Stimulated activated CD4-positive, alpha-beta T cell treated with anti-CD3 and anti-CD28 coated beads, Interleukin-12 subunit alpha, Interleukin-12 subunit beta, amount 100 ng/mL, for 48 hours (primary cell): ENCODE results near the gene GRB2.
A peak's percentile ranks its signal among the peaks of the same experiment; 100 is the strongest.
"Not testable (repeated sequence)": the region's sequence is repeated elsewhere in the genome, so short reads cannot be mapped to it uniquely, and the experiment has no call there.

Experiments
- DNase-seq, 3 donors: peaks; one replicate each; pipeline ENCODE4 v3.0.0-alpha.2; 2020; ENCODE audit warnings: low read depth in 2 of 3, low spot score in 1 of 3

GRB2 gene

DNA sequence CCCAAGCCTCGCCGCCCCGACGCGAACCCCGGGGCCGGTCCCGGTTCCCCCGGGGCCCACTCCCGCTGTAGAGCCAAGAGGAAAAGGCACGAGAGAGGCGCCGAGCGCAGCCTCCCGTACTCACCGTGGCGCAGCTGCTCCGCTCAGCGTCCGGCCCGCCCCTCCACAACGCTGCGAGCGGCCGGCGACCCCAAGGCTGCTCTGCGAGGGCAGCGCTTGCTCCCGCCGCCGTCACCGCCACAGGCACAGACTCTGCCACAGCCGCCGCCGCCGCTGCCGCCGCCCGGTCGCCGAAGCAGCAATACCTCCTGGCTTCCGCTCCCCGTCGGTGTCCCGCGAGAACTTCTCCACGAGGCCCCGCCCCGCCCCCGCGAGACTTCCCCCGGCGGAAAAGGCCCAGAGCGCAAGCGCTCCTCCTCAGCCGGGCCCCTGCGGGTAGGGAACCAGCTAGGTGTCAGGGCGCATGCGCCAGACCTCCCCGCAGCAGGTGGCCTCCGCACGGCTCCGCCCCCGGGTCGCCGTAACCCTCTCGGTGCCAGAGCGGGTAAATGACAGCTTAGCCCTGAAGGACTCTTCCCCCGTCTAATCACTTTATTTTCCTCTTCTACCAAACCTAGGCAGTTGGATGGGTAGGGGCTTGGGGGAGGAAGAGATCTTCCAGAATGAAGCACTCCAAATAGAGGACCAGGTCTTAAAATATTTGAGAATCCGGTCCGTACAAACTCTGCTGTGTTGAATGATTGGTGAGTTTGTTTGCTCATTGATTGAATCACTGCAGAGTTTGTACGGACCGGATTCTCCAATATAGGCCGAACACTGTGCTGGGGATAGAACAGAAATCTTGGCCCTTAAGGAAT, at the start of gene GRB2:
GRB2 (minus strand) TSS at position 314 of the 857 bp plus-strand sequence. CDS start 12,050 bp downstream, outside the sequence.
- DNase-seq = peak; percentile 99 to 100 (median 100)

DNA sequence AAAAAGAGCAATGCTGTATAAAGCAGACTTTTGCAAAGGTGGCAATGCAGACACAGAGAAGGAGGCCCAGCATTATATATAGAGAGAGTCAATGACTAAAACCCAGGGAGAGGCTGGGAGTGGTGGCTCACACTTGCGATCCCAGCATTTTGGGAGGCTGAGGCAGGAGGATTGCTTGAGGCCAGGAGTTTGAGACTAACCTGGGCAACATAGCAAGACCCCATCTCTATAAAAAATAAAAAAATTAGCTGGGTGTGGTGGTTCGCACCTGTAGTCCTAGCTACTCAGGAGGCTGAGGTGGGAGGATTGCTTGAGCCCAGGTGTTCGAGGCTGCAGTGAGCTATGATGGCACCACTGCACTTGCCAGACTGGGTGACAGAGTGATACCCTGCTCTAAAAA, 49.2 kb upstream of the GRB2 start:
- DNase-seq = not testable (repeated sequence)

DNA sequence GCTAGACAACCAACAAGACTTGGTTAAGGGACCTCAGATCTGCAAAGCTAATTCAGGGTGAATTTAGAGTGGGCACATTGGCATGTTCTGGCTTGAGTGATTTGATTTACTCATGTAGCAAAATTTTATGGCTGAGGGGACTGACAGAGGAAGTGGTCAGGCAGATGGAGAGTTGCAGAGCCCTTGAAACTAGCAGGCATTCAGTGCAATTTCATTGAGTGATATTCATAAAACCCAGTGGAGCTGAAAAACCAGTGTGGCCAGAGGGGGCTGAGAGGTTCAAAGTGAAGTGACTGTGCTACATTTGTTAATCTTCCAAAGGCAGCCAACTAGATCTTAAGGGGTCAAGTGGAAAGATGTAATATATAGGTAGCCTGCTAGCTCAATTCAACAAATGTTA, 48.7 kb upstream of the GRB2 start:
- no peak for DNase-seq

DNA sequence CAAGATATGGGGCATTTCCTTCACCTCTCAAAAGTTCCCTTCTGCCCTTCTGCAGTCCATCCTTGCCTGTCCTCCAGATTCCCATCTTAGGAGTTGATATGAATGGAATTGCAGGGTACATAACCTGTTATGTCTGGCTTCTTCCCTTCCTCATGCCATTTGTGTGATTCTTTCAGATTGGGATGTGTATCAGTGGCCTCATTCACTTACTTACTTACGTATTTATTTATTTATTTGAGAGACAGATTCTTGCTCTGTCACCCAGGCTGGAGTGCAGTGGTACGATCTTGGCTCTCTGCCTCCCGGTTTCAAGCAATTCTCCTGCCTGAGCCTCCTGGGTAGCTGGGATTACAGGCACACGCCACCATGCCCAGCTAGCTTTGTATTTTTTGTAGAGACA, 44.8 kb upstream of the GRB2 start:
- DNase-seq = no peak

DNA sequence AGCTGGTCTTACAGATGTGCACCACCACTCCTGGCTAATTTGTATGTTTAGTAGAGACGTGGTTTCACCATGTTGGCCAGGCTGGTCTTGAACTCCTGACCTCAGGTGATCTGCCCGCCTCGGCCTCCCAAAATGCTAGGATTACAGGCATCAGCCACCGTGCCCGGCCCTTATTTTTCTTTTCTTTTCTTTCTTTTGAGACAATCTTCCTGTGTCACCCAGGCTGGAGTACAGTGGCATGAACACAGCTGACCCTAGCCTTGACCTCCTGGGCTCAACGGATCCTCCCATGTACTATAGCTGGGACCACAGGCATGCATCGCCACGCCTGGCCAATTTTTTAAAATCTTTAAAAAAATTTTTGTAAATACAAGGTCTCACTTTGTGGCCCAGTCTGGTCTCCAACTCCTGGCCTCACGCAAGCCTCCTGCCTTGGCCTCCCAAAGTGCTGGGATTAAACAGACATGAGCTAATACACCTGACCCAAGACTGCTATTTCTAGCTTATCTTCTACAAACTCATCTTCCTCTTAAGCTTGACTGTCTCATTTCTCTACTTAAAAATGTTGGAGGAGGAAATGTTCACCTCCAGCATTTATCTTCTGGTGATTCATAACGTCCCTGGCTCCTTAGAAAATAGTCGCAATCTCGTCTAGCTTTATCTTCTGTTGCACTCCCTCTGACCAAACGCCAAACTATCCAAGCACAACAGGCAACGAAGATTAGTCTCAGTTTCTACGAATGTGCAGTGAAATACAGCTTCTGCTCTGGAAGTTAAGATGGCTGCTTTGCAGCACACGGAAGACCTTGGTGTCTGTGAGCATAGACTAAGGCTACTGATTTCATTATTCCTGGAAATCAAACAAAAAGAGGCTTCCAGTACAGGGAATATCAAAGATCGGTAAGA, 42.7 kb upstream of the GRB2 start:
- DNase-seq = no peak

DNA sequence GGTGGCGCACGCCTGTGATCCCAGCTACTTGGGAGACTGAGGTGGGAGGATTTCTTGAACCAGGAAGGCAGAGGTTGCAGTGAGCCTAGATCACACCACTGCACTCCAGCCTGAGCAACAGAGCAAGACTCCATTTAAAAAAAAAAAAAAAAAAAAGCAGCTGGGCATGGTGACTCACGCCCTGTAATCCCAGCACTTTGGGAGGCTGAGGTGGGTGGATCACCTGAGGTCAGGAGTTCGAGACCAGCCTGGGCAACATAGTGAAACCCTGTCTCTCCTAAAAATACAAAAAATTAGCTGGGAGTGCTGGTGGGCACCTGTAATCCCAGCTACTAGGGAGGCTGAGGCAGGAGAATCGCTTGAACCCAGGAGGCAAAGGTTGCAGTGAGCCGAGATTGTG, 40.4 kb upstream of the GRB2 start:
- not testable (repeated sequence) for DNase-seq

DNA sequence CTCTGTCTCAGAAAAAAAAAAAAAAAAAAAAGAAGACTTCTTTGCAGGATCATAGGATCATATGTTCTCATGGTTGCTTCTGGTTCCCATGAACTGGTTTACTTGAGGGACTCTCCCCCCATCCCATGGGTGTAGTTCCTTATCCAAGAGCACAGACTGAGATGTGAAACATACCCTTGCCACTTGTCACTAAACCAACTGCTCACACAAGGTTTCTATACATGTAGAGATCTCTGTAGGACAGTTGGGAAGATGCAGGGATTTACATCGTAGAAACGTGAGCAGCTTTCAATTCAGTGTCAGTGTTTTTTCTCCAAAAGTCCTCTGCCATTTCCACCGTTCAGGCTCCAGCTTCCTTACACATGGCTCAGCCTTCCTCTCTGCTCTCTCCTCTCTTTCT, 39.8 kb upstream of the GRB2 start:
- DNase-seq = no peak

DNA sequence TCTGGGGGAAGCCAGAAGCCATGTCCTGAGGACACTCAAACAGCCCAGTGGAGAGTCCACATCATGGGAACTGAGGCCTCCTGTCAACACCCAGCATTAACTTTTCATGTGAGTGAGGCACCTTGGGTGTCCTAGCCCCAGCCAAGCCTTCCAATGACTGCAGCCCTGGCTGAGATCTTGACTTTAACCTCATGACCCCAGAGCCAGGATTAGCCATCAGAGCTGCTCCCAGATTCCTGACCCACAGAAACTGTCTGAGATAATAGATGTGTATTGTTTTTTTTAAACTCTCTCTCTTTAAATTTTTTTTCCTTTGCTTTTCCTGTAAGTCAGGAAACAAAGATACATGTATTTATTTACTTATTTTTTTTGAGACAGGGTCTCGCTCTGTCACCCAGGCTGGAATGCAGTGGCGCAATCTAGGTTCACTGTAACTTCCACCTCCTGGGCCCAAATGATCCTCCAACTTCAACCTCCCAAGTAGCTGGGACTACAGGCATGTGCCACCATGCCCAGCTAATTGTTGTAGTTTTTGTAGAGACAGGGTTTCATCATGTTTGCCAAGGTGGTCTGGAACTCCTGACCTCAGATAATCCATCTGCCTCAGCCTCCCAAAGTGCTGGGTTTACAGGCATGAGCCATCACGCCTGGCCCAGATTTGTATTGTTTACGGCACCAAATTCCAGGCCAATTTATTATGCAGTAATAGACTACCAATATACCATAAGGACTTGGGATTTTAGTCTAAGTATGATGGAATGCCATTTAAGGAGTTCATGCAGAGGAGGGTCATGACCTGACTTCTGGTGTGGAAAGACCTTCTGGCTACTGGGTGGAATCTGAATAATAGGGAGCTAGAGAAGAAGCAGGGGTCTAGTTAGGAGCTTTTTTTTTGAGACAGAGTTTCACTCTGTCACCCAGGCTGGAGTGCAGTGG, 37.0 kb upstream of the GRB2 start:
- DNase-seq = no peak

DNA sequence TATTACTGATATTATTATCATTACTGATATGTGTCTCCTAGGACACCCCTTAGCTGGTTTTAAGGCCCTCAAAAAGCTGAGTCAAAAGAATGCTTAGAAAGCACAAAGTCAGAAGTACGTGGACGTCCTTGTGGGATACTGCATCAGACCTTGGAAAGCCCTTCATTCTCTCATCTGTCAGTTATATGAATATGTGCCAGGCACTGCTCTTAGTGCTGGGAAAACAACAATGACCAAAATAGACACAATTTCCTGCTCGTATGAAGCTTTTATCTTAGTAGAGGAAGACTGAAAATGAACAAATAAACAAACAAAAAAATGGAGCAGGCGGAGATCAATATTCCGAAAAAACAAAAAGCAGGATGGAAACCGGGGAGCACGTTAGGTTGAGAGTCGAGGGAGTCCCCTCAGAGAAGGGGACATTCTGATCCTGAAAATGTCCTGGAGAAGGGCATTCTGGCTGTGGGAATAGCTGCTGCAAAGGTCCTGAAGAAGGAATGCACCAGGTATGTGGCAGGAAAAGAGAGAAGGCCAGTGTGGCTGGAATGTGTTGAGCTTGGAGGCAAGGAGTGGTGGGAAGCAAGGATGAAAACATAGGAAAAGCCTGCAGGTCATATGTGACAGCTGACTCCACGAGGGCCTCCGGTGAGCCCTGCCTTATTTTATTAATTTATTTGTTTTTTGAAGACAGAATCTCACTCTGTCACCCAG, 35.4 kb upstream of the GRB2 start:
- DNase-seq = no peak

DNA sequence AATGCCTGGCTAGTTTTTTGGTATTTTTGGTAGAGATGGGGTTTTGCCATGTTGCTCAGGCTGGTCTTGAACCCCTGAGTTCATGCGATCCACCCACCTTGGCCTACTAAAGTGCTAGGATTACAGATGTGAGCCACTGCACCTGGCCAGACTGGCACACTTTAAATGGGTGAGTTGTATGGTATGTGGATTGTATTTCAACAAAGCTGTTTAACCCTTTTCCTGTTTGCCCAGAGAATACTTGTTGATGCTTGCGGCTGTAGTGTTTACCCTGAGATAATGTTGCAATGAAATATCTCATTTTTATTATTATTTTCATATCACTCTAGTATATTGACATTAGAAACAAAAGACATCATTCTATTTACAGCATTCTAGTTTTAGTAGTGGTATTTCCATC, 33.8 kb upstream of the GRB2 start:
- DNase-seq = no peak

DNA sequence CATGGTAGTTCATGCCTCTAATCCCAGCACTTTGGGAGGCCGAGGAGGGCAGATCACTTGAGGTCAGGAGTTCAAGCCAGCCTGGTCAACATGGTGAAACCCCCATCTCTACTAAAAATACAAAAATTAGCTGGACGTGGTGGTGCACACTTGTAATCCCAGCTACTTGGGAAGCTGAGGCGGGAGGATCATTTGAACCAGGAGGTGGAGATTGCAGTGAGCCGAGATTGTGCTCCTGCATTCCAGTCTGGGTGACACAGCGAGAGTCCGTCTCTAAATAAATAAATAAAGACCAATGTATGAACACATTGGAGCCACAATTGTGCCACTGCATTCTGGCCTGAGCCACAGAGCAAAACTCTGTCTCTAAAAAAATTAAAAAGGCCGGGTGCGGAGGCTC, 31.9 kb upstream of the GRB2 start:
- not testable (repeated sequence) for DNase-seq

DNA sequence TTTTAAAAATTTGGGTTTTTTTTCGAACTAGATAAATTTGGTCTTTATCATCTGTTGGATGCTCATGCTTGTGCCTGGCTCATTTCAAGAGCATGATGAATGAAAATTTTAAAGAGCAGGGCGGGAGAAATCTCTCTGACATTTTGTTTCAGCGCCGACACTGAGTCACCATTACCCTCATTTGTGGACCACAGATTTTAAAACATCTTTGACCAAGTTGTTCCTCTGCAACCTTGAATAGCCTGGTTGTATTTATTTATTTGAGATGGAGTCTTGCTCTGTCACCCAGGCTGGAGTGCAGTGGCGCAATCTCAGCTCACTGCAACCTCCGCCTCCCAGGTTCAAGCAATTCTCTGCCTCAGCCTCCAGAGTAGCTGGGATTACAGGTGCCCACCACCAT, 29.0 kb upstream of the GRB2 start:
- DNase-seq = not testable (repeated sequence)

DNA sequence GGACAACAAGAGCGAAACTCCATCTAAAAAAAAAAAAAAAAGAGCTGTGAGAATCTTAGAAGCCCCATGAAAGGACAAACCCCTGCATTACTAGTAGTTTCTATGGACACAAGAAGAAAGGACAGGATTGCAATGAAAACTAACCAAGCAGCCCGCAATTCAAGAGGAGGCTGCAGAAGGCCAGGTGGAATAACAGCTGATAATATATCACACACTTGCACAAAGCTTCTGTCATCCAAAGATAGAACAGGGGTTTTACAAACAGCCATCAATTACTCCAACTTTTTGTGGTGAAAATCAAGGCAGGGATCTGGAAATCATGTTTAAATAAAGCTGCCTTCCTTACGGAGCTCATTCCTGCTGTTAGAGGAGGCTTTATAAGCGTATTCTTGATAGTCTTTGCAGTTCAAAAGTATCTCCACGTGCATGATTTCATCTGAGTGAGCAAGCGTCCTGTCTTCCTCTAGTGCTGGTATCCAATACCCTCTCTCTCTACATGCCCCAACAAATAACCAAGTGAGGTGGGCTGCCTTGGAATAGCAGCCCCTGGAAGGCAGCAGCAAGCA, 27.8 kb upstream of the GRB2 start:
- no peak for DNase-seq

DNA sequence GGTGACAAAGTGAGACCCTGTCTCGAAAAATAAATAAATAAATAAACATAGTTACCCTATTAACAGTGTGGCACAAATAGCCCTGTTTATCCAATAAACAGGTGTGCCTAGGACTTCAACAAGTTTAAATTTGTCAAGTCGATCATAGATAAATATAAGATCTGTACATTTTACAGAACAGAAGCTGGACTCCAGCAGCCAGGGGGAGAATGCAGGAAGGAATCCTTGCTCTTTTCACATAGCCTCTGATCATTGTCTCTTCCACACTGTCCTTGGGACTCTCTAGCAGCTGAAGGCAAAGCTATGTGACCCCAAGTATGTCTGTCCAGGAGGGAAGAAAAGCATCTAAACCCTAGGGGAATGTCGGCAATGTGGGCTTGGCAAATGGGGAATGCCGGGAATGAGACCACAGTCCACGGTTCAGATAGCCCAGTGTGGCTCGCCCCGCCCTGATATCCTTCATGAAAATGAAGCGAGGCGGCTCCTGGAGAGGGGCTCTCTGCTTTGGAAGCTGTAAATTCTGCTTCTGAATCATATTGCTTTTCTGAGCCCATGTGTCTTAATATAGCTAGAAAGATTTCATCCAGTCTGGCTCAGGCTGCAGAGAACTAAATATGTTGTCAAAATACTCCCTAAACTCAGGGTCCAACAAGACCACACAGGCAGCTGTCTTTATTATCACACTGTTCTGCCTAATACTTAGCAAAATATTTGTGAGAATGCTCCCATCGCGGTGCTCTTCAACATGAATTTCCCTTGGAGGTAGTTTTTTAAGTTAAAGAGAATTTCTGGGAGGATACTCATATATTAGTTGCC, 24.9 kb upstream of the GRB2 start:
- no peak for DNase-seq

DNA sequence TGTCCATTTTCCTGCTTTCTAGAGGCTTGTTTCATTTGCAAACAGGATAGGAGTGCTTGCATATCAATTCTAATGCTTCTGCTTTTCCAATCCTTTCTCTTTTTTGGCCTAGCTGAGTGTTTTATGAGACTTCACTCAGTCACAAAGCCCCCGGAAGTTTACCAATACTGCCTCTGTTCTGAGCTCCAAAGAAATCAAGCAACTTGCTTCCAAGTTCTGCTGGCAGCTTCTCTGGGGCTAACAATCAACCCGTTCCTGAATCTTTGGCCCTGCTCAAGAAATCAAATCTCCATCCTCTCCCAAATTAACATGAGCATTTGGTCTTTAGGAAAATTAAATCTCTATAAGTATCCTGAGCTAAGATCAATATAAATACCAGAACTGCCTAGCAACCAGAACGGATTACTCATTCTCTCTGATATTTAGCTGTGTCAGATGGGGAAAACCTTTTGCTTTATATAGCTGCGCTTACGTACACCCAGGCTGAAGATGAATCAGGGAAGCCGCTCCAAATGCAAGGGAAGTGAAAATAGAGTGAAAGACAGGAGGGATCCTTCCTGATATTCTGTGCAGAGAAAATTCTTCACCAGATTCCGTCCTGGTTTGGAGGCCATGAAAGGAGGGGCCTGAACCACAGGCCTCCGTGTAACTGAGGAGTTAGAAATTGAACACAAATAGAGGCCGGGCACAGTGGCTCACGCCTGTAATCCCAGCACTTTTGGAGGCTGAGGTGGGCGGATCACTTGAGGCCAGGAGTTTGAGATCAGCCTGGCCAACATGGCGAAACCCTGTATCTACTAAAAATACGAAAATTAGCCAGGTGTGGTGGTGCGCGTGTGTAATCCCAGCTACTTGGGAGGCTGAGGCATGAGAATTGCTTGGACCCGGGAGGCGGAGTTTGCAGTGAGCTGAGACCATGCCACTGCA, 23.3 kb upstream of the GRB2 start:
- DNase-seq = no peak

DNA sequence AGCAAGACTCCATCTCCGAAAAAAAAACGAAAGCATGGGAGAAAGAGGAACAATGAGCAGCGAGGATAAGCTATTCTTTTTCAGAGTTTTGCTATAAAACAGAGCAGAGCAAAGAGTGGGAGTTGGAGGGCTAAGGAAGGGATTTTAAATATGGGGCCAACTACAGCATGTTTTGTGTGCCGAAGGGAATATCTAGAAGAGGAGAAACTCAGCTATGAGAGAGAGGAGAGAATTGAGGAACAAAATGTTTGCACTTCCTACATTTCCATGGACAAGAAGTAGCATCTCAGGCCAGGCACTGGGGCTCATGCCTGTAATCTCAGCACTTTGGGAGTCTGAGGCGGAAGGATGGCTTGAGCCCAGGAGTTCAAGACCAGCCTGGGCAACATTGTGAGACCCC, 13.1 kb upstream of the GRB2 start:
- DNase-seq = no peak

DNA sequence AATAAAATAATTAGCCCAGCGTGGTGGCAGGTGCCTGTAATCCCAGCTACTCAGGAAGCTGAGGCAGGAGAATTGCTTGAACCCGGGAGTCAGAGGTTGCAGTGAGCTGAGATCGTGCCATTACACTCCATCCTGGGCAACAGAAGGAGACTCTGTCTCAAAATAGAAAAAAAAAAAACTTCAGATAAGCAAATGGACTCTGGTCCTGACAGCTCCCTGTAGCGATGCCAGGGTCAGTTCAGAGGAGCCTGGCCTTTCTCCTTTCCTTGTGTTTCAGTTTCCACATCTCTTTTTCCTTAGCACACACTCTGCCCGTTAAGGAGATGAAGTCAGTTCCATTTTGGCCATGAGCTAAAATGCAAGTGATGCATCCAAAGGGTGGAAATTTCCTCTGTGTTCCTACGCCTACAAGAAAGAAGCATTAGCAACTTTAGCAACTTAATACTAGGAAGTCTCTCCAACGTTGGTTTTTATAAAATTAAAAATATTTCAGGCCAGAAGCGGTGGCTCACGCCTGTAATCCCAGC, 11.6 kb upstream of the GRB2 start:
- DNase-seq = no peak

DNA sequence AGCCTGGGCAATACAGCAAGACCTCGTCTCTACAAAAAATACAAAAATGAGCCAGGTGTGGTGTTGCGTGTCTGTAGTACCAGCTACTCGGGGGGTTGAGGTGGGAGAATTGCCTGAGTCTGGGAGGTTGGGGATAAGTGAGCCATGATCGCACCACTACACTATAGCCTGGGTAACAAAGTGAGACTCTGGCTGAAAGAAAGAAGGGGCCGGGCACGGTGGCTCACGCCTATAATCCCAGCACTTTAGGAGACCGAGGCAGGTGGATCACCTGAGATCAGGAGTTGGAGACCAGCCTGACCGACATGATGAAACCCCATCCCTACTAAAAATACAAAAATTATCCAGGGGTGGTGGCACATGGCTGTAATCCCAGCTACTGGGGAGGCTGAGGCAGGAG, 10.5 kb upstream of the GRB2 start:
- DNase-seq = no peak
